BLaER1 (cell line): ENCODE data around the gene MOB1B.
A peak's percentile ranks its signal among the peaks of the same experiment; 100 is the strongest.
"Not testable (repeated sequence)": the region's sequence is repeated elsewhere in the genome, so short reads cannot be mapped to it uniquely, and the experiment has no call there.

Source experiments
- H3K27ac ChIP-seq: shearing (Covaris generic); formaldehyde crosslinking; 2 replicates; pipeline ENCODE4 v1.8.1; 2022
- H3K27me3 ChIP-seq: shearing (Covaris generic); formaldehyde crosslinking; 2 replicates; pipeline ENCODE4 v1.8.1; 2022
- H3K36me3 ChIP-seq: shearing (Covaris generic); formaldehyde crosslinking; 2 replicates; pipeline ENCODE4 v1.8.1; 2022
- H3K4me1 ChIP-seq: shearing (Covaris generic); formaldehyde crosslinking; 2 replicates; pipeline ENCODE4 v1.8.1; 2022
- H3K4me2 ChIP-seq: shearing (Covaris generic); formaldehyde crosslinking; 2 replicates; pipeline ENCODE4 v1.8.1; 2022
- H3K4me3 ChIP-seq: shearing (Covaris generic); formaldehyde crosslinking; 2 replicates; pipeline ENCODE4 v1.8.1; 2022
- H3K9ac ChIP-seq: shearing (Covaris generic); formaldehyde crosslinking; 2 replicates; pipeline ENCODE4 v1.8.1; 2022
- H3K9me3 ChIP-seq: shearing (Covaris generic); formaldehyde crosslinking; 2 replicates; pipeline ENCODE4 v1.8.1; 2022
- H4K20me1 ChIP-seq: shearing (Covaris generic); formaldehyde crosslinking; 2 replicates; pipeline ENCODE4 v1.8.1; 2022
- Cebpa-rat ChIP-seq: shearing (Covaris generic); IDR thresholded peaks from 2 replicates; pipeline ENCODE4 v1.8.1; 2022

Gene MOB1B

DNA sequence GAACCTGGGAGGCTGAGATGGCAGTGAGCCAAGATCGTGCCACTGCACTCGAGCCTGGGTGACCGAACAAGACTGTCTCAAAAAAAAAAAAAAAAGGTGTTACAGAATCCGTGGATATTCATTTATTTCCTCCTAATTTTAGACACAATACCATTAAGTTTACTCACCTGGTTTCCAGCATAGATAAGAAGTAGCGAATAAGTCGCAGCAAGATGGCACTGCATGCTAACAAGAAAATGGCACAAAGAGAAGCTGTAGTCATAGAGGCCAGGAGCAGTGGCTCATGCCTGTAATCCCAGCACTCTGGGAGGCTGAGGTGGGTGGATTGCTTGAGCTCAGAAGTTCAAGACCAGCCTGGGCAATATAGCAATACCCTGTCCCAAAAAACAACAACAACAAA lies 17.0 kb upstream of the MOB1B start:
- Histone ChIP-seq H3K4me1 (no peaks in the 10 kb centered on the region), H3K9me3 (no peaks in the 10 kb centered on the region)

GRCh38 chr4:70892086-70892769 lies 9.9 kb upstream of the MOB1B start:
- Histone ChIP-seq H3K4me3 (no peak overlapping the region), H3K36me3 (no peaks in the 10 kb centered on the region), H4K20me1 (no peaks in the 10 kb centered on the region), H3K27me3 (no peaks in the 10 kb centered on the region), H3K27ac (no peak overlapping the region), H3K4me2 (no peak overlapping the region), H3K4me1 (peaks cover 13% of the 10 kb centered on the region), H3K9me3 (no peaks in the 10 kb centered on the region), H3K9ac (no peak overlapping the region)
- TF ChIP-seq Cebpa-rat: no peak

More for the DNA sequence above, 17.0 kb upstream of the MOB1B start:
- TF ChIP-seq Cebpa-rat: no peak
- no peak overlapping the region for H3K4me3 ChIP-seq
- no peak overlapping the region for H3K4me2 ChIP-seq
- no peaks in the 10 kb centered on the region for H3K27me3 ChIP-seq
- H3K27ac ChIP-seq: no peak overlapping the region
- no peaks in the 10 kb centered on the region for H4K20me1 ChIP-seq
- H3K9ac ChIP-seq: no peak overlapping the region
- H3K36me3 ChIP-seq: no peaks in the 10 kb centered on the region

DNA sequence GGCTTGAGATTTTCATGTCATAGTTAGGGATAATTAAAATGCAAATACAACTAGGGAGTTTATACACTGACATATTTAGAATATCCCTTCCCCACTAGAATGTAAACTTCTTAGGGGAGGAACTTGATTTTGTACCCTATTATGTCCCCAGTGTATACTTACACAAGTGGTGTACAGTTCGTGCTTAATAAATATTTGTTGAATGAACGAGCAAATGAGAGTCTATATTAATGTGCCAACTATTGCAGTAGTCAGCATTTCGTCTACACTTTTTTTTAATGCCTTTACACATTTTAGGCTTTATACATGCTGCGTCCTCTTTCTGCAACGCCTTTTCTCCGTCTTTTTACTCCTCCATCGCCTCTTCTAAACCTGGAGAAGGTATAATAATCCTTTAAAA lies 8.4 kb upstream of the MOB1B start:
- Histone ChIP-seq H3K9me3 (no peaks in the 10 kb centered on the region), H3K27ac (no peak overlapping the region)
- TF ChIP-seq Cebpa-rat: no peak

DNA sequence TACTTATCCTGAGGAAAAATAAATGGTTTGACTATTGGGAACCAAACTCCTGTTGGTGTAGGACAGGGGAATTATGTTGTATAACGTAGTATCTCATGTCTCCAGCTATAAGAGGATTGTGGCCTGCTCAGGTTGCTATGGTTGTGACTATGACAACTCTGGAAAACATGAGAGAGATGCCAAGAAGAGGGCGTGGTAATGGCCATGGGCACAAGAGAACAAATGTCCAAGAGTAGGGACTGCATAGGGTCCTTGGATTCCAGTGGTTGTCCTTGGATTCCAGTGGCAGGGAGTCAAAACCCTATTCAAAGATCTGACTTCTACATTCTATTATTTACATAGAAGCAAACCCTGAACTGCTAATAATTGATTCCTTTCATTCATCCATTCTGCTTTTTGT lies 6.8 kb upstream of the MOB1B start:
- Histone ChIP-seq H4K20me1 (no peaks in the 10 kb centered on the region), H3K36me3 (no peaks in the 10 kb centered on the region), H3K27me3 (no peaks in the 10 kb centered on the region), H3K27ac (no peak overlapping the region), H3K4me2 (no peak overlapping the region), H3K4me1 (peaks cover 13% of the 10 kb centered on the region), H3K4me3 (no peak overlapping the region), H3K9me3 (no peaks in the 10 kb centered on the region), H3K9ac (no peak overlapping the region)
- no peak for TF ChIP-seq Cebpa-rat

More for the DNA sequence above, 8.4 kb upstream of the MOB1B start:
- no peak overlapping the region for H3K4me2 ChIP-seq
- H3K27me3 ChIP-seq: no peaks in the 10 kb centered on the region
- H3K36me3 ChIP-seq: no peaks in the 10 kb centered on the region
- no peaks in the 10 kb centered on the region for H4K20me1 ChIP-seq
- no peak overlapping the region for H3K4me3 ChIP-seq
- H3K4me1 ChIP-seq: peaks cover 13% of the 10 kb centered on the region
- H3K9ac ChIP-seq: no peak overlapping the region

- Histone ChIP-seq H3K4me1 (peaks cover 13% of the 10 kb centered on the region), H4K20me1 (no peaks in the 10 kb centered on the region), H3K36me3 (no peaks in the 10 kb centered on the region), H3K9me3 (no peaks in the 10 kb centered on the region), H3K4me2 (peak overlapping the region; percentile 15), H3K9ac (no peak overlapping the region), H3K27ac (no peak overlapping the region), H3K27me3 (no peaks in the 10 kb centered on the region), H3K4me3 (no peak overlapping the region)
- TF ChIP-seq Cebpa-rat: no peak
Observed at GRCh38 chr4:70895811-70896491, 6.2 kb upstream of the MOB1B start.

DNA sequence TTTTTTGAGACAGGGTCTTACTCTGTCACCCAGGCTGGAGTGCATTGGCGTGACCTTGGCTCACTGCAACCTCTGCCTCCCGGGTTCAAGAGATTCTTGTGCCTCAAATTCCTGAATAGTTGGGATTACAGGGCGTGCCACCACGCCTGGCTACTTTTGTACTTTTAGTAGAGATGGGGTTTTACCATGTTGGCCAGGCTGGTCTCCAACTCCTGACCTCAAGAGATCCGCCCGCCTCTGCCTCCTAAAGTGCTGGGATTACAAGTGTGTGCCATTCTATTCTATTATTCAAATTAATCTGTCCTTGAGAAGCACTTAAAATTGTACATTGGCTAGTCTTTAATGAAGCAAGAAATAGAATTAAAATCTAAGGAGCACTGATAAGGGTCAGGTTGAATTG lies 3.6 kb upstream of the MOB1B start:
- not testable (repeated sequence) for H3K27me3 ChIP-seq, H3K4me3 ChIP-seq, H3K36me3 ChIP-seq, H3K9ac ChIP-seq, H3K27ac ChIP-seq, H3K4me2 ChIP-seq, H4K20me1 ChIP-seq, H3K9me3 ChIP-seq
- peaks cover 24% of the 10 kb centered on the region for H3K4me1 ChIP-seq

- H3K9me3 ChIP-seq: no peaks in the 10 kb centered on the region
- no peak for TF ChIP-seq Cebpa-rat
- H3K4me1 ChIP-seq: peaks cover 22% of the 10 kb centered on the region
- peaks cover 39% of the 10 kb centered on the region for H4K20me1 ChIP-seq
- peak overlapping the region; percentile 91 for H3K4me3 ChIP-seq
- peaks cover 18% of the 10 kb centered on the region for H3K36me3 ChIP-seq
- peak overlapping the region; percentile 89 for H3K9ac ChIP-seq
- H3K27me3 ChIP-seq: no peaks in the 10 kb centered on the region
- peak overlapping the region; percentile 86 for H3K27ac ChIP-seq
- H3K4me2 ChIP-seq: peak overlapping the region; percentile 78
Observed at GRCh38 chr4:70901607-70901983, 574 bp upstream of the MOB1B start.

GRCh38 chr4:70902577-70903290 lies 565 bp downstream of the MOB1B start:
- H3K9ac ChIP-seq: peak overlapping the region; percentile 89
- H3K27me3 ChIP-seq: no peaks in the 10 kb centered on the region
- no peaks in the 10 kb centered on the region for H3K9me3 ChIP-seq
- no peak for TF ChIP-seq Cebpa-rat
- H4K20me1 ChIP-seq: peaks cover 50% of the 10 kb centered on the region
- H3K4me1 ChIP-seq: peaks cover 22% of the 10 kb centered on the region
- peaks cover 23% of the 10 kb centered on the region for H3K36me3 ChIP-seq
- peak overlapping the region; percentile 91 for H3K4me3 ChIP-seq
- peak overlapping the region; percentile 78 for H3K4me2 ChIP-seq
- H3K27ac ChIP-seq: peak overlapping the region; percentile 86

- Histone ChIP-seq H3K27ac (peak overlapping the region; percentile 86), H3K4me2 (peak overlapping the region; percentile 78), H3K36me3 (peaks cover 26% of the 10 kb centered on the region), H3K4me3 (peak overlapping the region; percentile 91), H3K9ac (peak overlapping the region; percentile 89), H3K9me3 (no peaks in the 10 kb centered on the region), H4K20me1 (peaks cover 54% of the 10 kb centered on the region), H3K27me3 (no peaks in the 10 kb centered on the region), H3K4me1 (peaks cover 22% of the 10 kb centered on the region)
- TF ChIP-seq Cebpa-rat: no peak
Observed at GRCh38 chr4:70903291-70903603, 1.1 kb downstream of the MOB1B start.

GRCh38 chr4:70908993-70909556 lies 6.9 kb downstream of the MOB1B start:
- H3K27ac ChIP-seq: no peak overlapping the region
- peaks cover 6% of the 10 kb centered on the region for H3K4me1 ChIP-seq
- H3K36me3 ChIP-seq: peaks cover 51% of the 10 kb centered on the region
- no peak overlapping the region for H3K9ac ChIP-seq
- no peaks in the 10 kb centered on the region for H3K27me3 ChIP-seq
- no peak for TF ChIP-seq Cebpa-rat
- H4K20me1 ChIP-seq: peaks cover 93% of the 10 kb centered on the region
- peaks cover 10% of the 10 kb centered on the region for H3K9me3 ChIP-seq
- H3K4me2 ChIP-seq: no peak overlapping the region
- H3K4me3 ChIP-seq: no peak overlapping the region
